Measurements from ENCODE around the gene KHK.
"Not testable (repeated sequence)": the region's sequence is repeated elsewhere in the genome, so short reads cannot be mapped to it uniquely, and the experiment has no call there.

Gene KHK

DNA sequence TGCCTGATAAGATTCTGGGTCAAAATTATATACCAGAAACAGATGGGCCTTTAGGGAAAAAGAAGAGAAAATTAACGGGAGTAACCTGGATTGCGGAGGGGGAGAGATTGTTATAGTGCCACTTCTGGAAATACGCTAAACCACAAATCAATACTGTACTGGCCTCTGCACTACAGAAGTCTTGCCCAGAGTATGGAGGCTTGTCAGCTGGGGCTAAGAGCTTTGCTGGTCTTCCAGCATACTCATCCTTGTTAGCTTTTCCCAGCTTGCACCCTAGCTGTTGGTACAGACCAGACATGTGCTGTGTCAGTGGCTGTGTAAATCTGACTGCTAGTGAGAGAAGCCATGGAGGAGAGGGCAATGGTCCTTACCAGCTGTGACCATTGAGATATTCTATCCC is 26.2 kb upstream of the KHK start:
- no peak for DNase-seq (ENCODE audit: low read depth)

DNA sequence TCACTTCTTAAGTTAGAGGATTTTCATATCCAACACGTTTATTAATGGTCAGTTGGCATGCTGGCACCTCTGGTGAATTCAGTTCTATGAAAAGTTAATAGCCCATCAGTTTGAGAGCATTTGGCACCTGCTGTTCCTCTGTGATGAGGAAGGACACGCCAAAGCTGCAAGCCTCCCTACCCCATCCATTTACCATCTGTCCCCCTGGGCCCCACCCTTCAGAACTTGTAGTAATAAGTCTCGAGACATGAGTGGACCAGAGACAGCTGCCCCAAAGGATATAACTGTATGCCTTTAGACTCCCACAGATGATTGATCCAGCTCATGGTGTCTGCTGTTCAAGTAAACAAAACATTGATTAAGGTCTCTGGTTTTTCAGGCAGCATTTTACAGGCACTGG is 21.4 kb upstream of the KHK start:
- DNase-seq (ENCODE audit: low read depth): no peak

DNA sequence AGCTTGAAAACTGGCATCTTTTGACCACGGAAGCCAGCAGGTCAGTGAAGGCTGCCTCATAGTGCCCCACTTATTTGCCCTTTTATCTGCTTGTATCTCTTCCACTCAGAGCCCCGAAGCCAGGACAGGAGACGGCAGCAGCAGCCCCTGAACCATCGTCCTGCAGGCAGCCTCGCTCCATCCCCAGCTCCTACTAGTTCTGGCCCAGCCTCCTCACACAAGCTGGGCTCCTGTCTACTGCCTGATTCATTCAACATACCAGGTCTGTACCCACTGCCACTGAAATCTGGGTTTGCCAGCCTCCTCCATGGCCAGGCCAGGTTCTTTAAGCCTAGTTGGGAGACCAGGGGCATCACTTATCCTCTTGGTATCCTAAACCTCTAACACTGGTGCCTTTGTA is 19.2 kb upstream of the KHK start:
- DNase-seq (ENCODE audit: low read depth): no peak

DNA sequence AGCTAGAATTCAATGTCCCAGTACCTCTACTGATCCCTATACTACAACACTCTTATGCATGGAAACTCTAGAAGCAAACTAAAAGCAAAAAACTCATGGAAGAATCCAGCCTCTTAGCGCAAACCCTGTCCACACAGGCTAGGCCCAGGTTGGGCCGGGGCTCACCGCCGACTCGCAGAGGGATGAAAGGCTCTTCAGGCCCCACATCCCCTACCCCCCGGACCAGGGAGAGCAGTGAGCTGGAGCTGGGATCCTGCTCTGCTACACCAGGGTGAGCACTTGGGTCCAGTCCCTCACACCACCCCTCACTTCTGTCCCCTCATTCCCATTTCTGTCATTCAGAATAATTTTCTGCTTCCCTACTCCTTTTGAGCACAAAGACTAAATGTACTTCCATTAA is 17.1 kb upstream of the KHK start:
- DNase-seq (ENCODE audit: low read depth): no peak

DNA sequence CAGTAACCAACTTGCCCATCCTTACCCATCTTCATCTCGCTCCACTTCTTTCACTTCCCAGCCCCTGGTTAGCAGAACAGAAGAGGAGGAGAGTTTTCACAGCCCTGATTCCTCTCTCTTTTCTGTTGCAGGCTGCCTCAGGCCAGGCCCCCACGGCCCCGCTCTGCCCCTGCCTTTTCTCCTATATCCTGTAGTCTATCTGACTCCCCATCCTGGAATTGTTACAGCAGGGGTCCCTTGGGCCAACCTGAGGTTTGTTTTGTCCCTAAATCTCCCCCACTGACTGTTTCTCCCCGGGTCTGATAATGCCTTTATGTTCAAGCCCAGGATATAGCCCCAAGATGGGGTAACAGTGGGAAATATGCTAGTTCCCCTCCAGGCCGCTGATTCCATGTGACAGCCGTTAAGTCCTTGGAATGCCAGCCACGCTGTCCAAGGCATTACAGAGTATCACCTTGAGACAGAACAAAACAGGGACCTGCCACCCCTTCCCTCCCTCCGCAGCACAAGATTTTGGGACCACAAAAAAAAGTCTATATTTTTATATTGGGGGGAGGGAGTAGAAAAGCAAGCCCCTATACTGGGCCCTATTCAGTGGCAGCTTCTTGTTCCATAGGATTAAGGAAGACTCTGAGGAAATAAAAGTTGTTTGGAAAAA is 16.5 kb upstream of the KHK start:
- no peak for DNase-seq (ENCODE audit: low read depth)

DNA sequence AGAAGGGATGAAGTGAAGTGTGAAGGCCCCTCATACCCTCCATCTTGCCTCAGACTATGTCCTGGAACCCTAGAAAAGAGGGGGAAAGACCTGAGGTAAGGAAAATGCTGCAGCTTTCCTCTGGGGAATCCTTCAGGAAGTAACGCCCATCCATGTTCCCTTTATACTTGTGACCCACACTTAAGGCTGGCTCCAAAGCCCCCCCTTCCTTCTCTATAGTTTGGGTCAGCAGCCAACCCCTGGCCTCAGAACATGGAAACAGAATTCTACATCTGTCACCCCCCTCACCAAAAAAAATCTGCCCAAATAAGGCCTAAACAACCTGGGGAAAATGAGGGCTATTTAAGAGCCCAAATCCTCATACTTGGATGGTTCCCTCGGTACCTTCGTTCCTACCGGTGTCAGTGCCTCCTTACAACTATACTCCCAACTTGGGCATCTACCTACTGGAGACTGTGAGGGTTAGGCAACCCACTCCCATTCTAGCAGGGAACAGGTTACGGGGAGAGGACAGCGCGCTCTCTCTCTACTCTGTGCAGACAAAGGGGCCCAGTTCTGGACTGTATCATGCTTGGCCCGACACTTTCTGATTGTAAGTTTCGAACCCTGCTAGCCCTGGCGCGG is 15.8 kb upstream of the KHK start:
- no peak for DNase-seq (ENCODE audit: low read depth)

DNA sequence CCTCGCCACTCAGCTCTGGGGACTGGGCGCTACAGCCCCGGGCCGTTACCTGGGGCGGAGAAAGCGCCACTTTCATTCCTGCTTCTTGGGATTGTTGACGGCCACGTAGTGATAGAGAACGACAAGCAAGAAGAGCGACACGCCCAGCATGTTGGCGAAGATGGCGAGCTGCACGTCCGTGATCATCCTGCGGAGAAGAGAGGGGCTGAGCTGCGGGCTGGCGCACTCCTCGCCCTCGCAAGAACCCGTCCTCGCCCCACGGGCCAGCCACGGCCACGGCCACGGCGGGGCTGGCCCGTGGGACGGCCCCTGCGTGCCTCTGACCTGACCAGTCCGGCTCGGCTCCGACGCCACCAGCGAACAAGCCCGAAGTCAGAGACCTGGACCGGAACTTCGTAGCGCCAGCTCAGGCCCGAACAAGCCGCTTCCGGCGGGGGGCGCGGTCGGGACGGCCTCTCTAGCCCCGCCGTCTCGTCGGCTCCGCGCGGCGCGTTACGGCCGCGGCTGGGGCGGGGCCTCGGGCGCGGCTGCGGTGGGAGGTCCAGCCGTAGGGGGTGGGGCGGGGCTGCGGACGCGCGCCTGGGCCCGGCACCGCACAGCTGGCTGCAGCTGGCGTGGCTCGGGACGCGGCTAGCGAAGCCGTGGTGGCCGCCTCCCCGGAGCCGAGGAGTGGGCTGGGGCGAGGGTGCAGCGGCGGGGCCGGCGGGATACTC is 15.1 kb upstream of the KHK start, which contains the start of gene OST4:
OST4 (minus strand) TSS at position 378 of the 713 bp plus-strand sequence.
- DNase-seq (ENCODE audit: low read depth): peak; percentile 91

DNA sequence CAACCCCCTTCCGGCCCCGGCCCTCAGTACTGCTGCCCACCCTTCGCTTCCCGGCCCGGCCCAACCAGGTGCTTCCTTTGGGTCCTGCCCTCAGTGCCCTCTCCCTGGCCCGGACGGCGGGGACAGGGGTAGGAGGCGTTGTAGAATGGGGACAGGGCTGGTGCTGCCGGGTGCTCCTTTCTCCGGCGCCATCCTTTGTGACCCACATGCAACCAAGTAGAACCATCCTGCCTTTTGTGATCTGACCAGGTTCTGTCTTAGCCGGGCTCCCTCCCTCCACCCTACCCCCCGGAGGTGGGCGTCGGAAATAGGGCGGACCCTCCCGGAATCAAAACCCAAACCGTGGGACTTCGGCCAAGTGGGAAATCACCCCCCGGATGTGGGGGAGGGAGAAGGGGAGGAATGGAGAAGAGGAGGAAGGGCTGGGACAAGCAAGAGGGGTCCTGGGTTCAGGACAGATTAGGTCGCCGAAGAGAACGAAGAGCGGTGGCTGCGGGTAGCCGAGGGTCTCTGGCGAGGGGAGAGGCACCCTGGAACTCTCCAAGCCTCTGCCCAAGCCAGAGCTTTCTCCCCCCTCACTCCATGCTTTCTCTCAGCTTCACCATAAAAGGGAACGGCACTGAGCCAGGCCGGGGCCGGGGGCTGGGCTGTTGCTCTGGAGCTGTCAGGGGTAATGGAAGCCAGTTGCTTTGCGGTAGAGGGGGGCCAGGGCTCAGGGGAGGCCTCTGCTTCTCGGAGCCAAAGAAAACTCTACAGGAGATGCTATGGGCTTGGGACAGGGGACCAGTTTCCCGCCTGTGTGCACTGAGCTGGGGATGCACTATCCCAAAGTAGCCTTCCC is 14.4 kb upstream of the KHK start:
- DNase-seq (ENCODE audit: low read depth): peak; percentile 65

DNA sequence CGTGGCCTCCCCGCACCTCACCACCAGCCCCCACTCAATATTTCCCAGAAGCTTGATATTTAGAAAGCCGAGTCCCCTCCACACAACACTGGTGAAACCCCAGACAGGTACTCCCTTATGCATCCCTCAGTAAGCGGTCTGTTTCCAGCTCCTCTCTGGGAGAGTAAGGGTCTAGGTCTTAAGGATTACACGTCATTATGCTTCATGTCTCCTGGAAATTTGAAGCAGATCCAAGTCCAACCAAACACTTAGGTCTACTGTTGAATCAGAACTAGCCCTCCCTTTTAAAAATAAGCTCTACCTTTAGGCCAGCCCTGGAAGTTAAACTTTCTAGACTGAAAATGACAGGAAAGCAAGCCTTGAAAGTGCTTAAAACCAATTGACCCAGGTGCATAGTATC is 13.7 kb upstream of the KHK start:
- peak; percentile 21 for DNase-seq (ENCODE audit: low read depth)

DNA sequence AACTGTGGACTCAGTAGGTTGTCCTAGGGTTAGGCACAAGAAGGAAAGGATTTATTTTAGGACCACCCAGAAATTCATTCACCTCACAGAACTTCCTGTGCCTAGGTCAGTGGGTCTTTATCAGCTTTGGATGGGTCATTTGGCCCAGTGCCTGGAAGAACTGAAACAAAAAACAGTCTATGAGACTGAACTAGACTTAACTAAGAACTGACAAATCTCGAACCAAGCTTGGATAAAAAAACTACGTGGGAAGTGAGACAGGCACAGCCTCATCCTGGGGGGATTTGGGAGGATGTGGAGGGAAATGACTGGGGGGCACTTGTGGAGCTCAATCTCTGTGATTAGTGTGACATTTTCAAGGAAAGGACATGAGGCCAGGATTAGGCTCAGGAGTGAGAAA is 12.8 kb upstream of the KHK start:
- DNase-seq (ENCODE audit: low read depth): no peak

DNA sequence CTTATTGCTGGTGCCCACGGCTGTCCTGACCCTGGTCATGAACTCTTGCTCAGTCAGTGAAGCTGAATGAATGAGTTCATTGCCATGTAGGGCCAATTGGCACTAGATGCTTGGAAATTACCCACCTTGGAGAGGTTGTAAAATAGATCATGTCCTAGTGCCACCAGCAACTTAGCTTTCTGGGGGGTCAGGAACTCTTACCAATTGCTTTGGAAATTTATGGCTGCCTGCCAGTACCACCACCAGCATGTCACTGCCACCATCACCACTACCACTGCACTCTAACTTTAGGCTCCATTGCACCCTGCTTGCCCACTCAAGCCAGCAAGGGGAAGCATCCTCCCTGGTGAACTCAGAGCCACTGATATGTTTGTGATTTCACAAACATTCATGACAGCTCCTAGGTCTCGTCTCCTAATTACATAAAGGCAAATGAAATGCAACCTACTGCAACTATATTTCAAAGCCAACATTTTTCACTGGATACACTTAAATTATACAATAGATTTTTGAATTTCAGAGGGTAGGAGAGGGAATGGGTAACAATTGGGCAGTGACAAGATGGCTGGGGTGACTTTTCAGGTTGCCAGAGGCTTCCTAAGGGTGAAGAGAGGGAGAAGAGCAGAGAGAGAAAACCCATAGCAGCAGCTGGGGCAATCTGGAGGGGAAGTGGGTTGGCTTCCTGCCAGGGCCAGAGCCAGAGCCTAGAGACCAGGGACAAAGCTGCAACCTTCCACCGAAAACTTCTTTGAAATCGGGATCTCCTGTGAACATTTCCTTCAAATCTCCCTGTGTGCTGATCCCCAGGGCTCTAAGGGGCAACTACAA is 11.6 kb upstream of the KHK start:
- no peak for DNase-seq (ENCODE audit: low read depth)

DNA sequence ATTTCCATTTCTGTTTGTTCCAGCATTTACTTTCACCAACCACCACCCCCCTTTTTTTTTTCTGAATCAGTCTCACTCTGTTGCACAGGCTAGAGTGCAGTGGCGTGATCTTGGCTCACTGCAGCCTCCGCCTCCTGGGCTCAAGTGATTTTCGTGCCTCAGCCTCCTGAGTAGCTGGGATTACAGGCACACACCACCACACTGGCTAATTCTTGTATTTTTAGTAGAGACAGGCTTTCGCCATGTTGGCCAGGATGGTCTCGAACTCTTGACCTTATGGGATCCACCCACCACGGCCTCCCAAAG is 11.1 kb upstream of the KHK start:
- not testable (repeated sequence) for DNase-seq (ENCODE audit: low read depth)

DNA sequence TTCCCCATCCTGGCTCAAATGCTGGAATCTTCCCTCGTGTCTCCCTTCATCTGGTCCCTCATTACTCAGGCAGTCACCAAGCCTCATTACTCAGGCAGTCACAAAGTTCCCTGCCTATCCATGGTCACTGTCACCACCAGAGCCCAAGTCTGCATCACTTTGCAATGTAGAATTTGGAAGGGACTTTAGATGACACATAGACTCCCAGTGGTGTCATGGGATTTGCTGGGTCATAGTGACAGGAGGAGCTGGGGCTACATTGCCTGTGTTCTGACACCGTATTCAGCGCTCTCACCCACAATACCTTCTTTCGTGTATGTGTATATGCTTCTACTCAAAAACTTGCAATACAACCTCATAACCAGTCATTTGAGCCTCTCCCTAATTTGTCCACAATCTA is 10.2 kb upstream of the KHK start:
- no peak for DNase-seq (ENCODE audit: low read depth)

DNA sequence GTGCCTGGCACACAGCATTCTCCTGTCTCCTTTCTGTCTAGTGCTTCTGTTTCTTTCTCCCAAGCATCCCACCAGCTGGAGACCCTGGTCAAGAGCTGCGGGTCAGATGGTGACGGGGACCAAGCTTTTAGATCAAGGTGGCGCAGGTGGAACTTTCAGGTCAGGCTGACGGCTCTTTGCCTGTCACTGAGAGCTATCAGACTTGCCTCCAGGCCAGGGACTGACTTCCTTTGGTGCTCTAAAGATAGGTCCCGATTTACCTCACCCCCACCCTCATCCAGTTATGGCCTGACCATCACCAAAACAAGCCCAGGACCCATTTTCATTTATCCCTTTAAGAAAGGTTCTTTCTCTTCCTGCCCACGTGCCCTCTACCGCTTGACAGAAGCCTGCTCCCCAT is 9.3 kb upstream of the KHK start:
- no peak for DNase-seq (ENCODE audit: low read depth)

DNA sequence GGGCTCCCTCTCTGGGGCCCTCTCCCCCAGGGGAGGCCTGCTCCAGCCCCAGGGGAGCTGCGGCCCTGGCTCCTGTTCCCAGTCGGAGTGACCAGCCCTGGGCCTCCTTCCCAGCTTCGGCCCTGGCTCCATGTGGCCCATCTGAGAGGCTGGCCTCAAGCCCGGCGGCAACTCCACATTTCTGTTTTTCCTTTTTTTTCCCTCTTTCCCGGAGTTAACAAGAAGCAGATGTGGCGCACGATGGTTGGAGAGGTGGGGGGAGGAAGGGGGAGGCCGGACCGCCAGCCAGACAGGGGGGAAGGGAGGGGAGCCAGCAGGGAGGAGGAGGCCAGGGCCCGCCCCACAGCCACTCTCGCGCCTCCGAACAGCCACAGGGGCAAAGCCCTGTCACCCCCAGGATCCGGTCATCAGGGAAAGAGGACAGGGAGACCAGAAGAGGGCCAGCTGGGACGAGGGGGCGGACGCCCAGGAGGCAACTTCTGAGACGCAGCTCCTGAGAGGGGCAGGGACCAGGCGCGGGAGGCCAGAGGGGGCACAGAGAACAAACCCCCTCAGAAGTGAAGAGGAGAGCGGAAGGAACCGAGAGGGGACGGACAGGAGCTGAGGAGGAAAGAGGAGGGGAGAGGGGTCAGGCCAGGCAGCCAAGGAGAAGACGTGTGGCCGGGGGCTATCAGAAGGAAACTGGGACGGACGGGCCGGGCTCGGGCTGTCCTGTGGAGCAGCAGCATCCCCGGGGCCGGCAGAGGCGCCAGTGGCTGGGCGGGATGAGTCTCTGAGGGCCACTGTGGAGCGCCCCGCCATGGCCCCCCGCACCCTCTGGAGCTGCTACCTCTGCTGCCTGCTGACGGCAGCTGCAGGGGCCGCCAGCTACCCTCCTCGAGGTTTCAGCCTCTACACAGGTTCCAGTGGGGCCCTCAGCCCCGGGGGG is 8.0 kb upstream of the KHK start, which contains the start of gene EMILIN1:
EMILIN1 (plus strand) TSS at position 349 of the 928 bp plus-strand sequence; CDS start at position 800, 451 bp downstream.
- peak; percentile 83 for DNase-seq (ENCODE audit: low read depth)

DNA sequence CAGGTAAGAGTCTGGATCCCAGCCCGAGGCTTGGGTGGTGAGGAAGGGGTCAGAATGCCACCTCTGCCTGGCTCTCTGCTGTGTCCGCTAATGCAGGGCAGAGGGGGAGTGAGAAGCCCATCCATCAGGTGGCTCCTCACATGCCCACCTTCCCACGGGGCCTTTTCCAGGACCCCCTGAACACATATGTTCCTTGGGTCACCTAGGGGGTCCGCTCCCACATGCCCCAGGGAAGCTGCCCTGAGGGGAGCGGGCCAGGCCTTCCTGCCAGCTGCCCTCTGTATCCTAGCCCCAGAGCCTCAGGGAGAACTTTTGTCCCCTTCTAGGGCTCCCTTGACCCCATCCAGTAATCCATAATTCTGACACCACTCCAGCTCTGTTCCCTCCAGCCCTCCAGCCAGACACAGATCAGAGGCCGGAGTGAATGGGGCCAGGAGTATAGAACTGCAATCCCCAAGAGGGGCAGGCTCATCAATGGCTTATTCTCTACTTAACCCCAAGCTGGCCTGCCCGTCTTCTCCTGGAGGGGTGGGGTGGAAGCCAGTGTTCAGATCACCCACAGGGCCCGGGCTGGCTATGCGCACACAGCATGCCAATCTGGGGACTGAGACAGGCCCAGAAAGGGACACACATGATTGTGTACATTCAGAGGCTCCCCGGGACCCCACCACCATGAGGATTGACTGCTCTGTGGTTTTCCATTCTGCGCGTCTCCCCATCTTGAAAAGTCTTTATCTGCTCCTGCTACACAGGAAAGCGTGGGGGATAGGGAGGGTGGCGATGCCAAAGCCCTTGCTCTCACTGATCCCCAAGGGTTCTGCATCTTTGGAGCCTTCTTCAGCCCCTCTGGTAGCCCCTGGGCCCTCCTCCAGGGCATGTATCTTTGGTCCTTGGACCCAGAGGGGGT is 7.1 kb upstream of the KHK start:
- DNase-seq (ENCODE audit: low read depth): no peak

DNA sequence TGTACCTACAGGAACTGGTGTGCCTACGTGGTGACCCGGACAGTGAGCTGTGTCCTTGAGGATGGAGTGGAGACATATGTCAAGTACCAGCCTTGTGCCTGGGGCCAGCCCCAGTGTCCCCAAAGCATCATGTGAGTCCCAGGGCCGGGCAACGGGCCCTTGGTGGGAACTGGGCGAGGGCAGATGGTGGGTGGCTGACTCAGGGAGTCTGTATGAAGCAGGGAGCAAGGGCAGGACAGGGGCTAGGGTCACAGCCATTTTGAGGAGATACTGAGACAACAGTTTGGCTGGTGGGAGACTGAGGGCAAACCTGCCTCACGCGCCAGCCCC is 6.5 kb upstream of the KHK start:
- DNase-seq (ENCODE audit: low read depth): no peak

DNA sequence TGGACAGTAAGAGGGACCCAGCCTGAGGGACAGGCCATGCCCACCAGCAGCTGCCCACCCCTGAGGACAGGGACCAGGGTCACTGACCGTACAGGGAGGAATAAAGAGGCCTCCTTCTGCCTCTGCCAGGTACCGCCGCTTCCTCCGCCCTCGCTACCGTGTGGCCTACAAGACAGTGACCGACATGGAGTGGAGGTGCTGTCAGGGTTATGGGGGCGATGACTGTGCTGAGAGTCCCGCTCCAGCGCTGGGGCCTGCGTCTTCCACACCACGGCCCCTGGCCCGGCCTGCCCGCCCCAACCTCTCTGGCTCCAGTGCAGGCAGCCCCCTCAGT is 6.0 kb upstream of the KHK start:
- DNase-seq (ENCODE audit: low read depth): no peak

DNA sequence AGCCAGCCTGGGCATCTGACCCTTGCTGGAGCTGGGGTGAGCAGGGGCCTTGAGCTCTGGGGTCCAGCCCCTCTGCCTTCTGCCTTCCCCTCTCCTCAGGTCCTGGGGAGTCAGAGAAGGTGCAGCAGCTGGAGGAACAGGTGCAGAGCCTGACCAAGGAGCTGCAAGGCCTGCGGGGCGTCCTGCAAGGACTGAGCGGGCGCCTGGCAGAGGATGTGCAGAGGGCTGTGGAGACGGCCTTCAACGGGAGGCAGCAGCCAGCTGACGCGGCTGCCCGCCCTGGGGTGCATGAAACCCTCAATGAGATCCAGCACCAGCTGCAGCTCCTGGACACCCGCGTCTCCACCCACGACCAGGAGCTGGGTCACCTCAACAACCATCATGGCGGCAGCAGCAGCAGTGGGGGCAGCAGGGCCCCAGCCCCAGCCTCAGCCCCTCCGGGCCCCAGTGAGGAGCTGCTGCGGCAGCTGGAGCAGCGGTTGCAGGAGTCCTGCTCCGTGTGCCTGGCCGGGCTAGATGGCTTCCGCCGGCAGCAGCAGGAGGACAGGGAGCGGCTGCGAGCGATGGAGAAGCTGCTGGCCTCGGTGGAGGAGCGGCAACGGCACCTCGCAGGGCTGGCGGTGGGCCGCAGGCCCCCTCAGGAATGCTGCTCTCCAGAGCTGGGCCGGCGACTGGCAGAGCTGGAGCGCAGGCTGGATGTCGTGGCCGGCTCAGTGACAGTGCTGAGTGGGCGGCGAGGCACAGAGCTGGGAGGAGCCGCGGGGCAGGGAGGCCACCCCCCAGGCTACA is 4.4 kb upstream of the KHK start:
- DNase-seq (ENCODE audit: low read depth): no peak
